ENCODE data around the gene NEDD4L.

Gene NEDD4L

GRCh38 chr18:58054041-58054781, 10.2 kb downstream of the NEDD4L start:
- no peak for DNase-seq

- no peak for DNase-seq
Measured at GRCh38 chr18:58055890-58056558, 12.0 kb downstream of the NEDD4L start.

DNA sequence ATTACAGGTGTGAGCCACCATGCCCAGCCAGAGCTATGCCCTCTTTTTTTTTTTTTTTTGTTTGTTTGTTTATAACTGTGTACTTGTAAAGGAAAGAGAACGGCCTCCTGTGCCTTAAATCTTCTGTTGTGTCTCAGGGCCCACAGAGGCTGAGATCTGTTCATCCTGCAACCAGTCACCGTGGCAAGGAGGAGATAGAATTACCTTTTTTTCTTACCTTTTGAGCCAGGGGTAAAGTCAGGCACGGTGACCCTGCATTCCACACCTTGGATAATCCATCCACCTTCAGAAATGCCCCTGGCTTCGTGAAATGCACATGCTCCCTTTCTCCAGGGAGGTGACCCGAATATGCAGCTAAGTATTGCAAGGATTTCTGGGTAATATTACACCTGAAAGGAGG, 12.8 kb downstream of the NEDD4L start:
- no peak for DNase-seq

GRCh38 chr18:58057291-58057965, 13.4 kb downstream of the NEDD4L start:
- no peak for DNase-seq

- no peak for DNase-seq
Measured at GRCh38 chr18:58058720-58059119, 14.7 kb downstream of the NEDD4L start.

- no peak for DNase-seq
Measured at GRCh38 chr18:58060254-58060653, 16.2 kb downstream of the NEDD4L start.

GRCh38 chr18:58061349-58061748, 17.3 kb downstream of the NEDD4L start:
- DNase-seq = no peak

GRCh38 chr18:58064406-58064998, 20.5 kb downstream of the NEDD4L start:
- DNase-seq = no peak

DNA sequence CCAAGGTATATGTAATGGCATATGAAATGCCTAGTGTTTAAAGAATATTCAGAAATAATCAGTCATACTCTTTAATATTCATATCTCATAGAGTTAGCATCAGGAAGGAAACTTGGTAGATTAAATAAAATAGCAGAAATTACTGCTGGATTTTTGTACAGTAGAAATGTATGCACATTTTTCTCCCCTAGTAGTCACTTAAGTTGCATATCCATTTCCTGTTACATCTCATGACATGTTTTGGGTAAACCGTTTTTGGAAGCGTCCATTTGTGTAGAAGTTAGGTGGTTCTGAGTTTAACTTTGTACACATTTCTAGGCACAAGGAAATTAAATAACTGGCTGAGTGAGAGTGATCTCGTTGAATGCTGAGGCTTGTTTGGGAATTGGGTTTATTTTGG, 21.9 kb downstream of the NEDD4L start:
- DNase-seq = no peak

- no peak for DNase-seq
Measured at GRCh38 chr18:58067601-58068000, 23.6 kb downstream of the NEDD4L start.

DNA sequence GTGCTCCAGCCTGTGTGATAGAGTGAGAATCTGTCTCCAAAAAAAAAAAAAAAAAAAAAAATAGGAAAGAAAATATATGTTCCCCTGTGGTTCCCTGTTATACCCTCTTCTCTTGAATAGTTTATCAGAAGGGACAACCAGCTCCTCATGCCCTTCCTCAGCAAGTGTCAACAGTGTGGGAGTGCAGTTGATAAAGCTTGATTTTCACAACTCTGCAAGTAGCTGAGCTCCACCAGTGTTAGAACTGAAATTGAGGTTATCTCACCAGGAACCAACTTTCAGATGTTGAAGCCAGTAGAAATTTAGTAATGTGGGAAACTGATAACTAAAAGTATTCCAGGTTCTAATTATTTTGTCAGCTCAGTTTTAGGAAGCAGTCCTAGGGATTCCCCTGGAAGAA, 25.1 kb downstream of the NEDD4L start:
- no peak for DNase-seq

DNA sequence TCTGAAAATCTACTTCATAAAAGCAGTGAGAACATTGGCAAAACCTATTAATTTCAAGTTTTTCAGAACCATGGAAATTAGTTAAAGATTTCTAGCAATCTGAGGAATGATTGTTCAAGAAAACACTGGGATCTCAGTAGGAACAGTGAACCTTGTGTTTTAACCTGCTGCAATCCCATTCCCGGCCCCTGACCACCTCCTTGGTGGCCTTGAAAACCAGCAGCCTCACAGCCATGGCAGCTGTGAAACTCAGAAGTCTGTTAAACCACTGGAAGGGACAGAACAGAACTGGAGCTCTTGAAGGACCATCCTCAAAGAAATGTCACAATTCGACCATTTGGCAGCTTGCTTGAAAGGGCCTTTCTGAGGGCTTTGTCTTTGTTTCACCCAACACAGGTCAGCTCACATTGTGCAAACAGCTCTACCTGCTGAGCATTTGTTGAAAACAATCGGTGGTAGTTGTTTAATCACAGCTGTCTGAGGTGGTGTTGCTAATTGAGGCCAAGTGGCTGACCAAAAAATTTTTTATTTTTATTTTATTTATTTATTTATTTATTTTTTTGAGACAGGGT, 25.8 kb downstream of the NEDD4L start:
- DNase-seq = no peak

GRCh38 chr18:58076052-58076451, 32.0 kb downstream of the NEDD4L start:
- DNase-seq = no peak

- no peak for DNase-seq
Measured at GRCh38 chr18:58077329-58077728, 33.3 kb downstream of the NEDD4L start.

DNA sequence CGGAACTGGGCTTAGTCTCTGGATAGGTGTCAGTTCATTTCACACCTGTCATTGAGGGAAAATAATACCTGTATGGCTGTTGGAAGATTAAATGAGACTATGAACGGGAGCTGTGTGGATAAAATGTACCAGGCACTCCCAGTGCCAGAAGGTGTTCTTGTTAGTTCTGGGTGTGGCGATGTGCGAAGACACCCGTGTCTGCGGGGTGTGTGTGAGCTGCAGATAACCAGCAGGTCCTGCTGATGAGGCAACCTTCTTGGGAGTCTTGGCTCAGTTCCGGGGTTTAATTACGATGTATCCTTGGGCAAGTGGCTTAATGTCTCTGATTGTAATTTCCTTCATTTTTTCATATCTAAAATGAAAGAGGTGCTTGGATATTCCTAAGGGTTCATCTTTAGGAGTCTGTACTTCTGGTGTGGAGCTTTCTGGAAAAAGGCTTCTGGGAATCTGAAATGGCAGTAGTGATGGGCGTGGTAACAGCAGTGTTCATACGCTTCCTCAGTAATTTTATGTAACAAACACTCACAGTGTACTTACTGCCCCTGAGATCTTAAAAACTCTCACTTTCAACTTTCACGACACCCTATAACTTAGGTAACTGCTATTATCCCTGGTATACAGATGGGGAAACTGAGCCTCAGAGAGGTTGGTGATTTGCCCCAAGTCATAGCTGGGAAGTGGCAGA, 35.0 kb downstream of the NEDD4L start:
- no peak for DNase-seq

- DNase-seq = peak in 1 of 2 donors; percentile 11
Measured at GRCh38 chr18:58080451-58080850, 36.4 kb downstream of the NEDD4L start.

DNA sequence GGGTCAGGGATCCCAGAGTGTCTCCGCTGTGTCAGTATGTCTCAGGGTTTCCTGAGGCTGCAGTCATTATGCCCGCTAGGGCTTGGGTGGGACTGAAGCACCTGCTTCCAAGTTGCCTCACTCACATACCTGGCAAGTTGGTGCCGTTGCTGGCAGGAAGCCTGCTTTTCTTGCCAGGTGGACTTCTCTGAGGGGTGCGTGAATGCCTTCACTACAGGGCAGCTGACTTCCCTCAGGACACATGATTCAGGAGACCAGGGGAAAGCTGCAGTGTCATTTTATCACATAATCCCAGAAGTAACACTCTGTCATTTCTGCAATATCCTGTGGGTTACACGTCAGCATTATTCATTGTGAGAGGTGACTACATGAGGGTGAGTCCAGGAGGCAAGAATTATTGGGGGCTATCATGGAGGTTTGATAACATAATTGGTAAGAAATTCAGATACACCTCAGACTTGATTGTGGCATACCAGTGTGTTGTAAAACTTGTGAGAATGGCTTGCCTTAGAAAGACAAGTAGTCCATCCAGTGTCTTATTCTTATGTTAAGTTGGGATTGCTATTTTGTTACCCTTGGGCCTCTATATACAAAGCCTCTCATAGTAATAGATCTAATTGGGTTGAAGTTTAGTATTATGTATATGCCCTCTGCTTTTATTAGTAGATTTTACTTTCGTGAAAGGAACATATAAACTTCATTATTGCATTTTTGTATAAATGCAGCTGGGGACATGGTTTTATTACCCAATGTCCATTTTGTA, 44.1 kb downstream of the NEDD4L start:
- peak; percentile 36 to 61 for DNase-seq

DNA sequence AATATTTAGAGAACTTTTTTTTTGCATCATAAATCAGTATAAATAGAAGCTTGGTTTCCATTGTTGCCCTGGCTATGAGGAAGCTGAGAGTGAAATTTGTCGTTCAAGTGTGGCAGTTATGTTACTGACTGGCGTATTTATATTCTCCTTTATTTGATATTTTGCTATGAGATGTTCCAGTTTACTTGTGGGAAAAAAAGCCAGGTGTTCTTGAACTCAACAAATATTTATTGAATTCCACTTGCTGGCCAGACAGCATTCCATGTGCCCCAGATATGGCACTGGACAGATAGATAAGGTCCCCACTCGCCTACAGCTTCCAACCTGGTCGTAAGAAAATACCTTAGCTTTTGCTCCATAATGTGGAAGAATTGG, 44.7 kb downstream of the NEDD4L start:
- DNase-seq = peak in 1 of 2 donors; percentile 9

GRCh38 chr18:58091099-58091611, 47.1 kb downstream of the NEDD4L start:
- no peak for DNase-seq

DNA sequence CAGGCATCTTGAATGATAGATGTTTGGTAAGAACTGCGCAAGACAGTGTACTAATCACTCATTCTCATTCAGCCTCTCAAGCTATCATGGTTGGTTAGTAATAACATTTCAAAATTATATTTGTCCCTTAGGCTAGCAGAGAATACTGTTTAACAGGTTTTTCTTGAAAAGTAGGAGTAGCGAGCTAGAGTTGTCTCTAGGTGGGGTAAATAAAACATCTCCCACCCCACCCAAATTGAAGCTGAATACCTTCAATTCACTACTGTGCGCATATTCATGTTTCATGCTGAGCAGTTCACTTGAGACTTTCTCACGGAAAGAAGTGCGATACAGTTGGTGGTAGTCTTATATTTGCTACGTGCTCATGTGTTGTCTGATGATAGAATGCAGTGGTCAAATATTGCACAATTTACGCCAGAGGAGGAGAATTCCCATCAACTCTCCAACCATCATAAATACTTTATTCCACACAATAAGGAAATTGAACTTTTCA, 49.3 kb downstream of the NEDD4L start:
- no peak for DNase-seq

DNA sequence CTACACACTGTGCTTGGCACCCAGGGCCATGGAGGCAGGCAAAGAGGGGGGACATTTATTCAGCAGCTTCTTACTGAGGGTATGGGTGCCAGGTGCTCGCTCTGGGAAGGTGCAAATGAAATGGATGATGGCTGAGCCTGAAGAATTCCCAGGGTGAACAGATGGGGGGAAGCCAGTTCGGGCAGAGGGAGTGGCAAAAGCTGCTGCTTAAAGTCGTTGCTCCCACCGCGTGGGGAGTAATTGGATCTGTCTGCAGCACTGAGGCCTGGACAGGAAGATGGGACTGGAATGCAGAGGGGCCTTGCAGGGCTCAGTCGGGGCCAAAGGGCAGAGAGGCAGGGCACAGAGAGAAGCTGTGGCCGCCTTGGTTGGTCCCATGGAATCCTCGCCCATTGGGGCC, 51.2 kb downstream of the NEDD4L start:
- no peak for DNase-seq

- DNase-seq = no peak
Measured at GRCh38 chr18:58095655-58096054, 51.6 kb downstream of the NEDD4L start.
